Measurements from ENCODE around the gene ILK.

ILK gene

DNA sequence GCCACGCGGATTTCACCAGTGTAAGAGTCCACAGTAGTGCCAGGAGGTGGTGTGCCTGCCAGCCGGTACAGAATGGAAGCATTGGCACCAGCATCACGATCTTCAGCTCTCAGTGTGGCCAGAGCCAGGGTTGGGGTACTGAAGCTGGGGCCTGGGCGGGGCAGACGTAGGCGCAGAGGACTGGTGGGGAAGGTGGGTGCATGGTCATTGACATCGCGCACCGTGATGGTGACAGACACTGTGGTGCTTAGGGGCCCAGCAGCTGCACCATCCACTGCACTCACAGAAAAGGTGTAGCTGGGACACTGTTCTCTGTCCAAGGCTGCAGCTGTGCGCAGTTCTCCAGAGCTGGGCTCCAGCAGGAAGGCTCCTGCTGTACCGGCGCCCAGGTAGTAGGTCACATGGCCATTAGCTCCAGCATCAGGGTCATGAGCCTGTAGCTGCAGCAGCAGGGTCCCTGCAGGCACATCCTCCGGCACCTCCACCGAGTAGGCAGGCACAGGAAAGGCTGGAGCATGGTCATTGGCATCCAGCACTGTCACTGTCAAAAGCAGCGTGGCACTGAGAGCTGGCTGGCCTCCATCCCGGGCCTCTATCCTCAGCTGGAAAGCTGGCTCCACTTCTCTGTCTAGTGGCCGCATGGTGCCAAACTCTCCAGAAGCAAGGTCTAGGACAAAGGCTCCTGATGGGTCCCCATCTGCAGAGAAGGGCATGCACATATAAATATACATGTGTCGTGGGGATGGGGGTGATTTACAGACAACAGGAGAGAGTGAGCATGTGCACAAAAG, 23.6 kb downstream of the ILK start:
- TF ChIP-seq, protein P1, sequence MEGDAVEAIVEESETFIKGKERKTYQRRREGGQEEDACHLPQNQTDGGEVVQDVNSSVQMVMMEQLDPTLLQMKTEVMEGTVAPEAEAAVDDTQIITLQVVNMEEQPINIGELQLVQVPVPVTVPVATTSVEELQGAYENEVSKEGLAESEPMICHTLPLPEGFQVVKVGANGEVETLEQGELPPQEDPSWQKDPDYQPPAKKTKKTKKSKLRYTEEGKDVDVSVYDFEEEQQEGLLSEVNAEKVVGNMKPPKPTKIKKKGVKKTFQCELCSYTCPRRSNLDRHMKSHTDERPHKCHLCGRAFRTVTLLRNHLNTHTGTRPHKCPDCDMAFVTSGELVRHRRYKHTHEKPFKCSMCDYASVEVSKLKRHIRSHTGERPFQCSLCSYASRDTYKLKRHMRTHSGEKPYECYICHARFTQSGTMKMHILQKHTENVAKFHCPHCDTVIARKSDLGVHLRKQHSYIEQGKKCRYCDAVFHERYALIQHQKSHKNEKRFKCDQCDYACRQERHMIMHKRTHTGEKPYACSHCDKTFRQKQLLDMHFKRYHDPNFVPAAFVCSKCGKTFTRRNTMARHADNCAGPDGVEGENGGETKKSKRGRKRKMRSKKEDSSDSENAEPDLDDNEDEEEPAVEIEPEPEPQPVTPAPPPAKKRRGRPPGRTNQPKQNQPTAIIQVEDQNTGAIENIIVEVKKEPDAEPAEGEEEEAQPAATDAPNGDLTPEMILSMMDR (IDR thresholded peaks at IDR 0.05; ENCODE audit: low read depth, low read length), result no peak
- Histone ChIP-seq H3K27me3 (no peaks in the 10 kb centered on the region), H3K4me3 (ENCODE audit: low read depth, low read length) (no peak overlapping the region), H3K36me3 (no peaks in the 10 kb centered on the region), H3K9me3 (no peaks in the 10 kb centered on the region), H3K4me1 (no peaks in the 10 kb centered on the region)
- DNase-seq, result no peak

DNA sequence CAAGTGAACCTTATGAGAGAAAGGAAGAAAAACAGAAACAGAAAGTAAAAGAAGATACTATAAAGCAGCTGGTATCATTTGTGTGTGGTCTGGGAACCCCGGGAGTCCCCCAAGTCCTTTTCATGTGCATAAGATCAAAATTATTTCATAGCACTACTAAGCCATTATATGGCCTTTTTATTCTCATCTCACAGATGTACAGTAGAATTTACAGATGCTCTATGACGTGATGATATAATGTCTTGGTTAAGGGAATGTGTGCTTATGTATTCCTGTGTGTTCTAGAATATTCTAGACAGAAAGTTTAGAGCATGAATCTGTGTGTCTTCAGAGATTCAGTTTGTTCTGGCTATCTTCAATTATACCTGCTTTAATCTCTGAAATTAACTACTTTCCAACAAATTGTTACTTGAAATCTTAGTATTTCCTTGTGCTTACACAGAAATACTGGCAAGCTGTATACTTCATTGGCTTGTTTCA, 24.2 kb downstream of the ILK start:
- TF ChIP-seq, protein P1 (IDR thresholded peaks at IDR 0.05; ENCODE audit: low read depth, low read length), result no peak
- H3K36me3 ChIP-seq, result no peaks in the 10 kb centered on the region

DNA sequence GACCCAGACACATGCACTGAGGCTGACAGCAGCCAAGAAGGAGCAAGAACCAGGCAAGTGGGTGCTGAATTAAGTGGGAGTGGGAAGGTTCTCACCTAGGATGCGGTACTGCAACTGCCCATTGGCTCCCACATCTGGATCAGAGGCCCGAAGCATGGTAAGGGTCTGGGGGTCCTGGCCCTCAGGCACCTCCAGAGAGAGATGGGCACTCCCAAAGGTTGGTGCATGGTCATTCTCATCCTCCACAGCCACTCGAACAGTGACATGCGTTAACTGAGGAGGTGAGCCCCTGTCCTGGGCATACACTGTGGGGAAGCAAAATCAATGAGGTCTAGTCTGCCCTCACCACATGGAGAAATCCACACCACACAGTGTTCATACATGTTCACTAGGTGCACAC, 25.0 kb downstream of the ILK start:
- Histone ChIP-seq H3K36me3 (no peaks in the 10 kb centered on the region), H3K4me3 (ENCODE audit: low read depth, low read length) (no peak overlapping the region), H3K4me1 (no peaks in the 10 kb centered on the region), H3K27me3 (no peaks in the 10 kb centered on the region), H3K9me3 (no peaks in the 10 kb centered on the region)
- no peak for DNase-seq
- TF ChIP-seq, protein P1 (IDR thresholded peaks at IDR 0.05; ENCODE audit: low read depth, low read length), result no peak

More for the DNA sequence above, 24.2 kb downstream of the ILK start:
- no peak overlapping the region for H3K4me3 ChIP-seq (ENCODE audit: low read depth, low read length)
- DNase-seq, result no peak
- no peaks in the 10 kb centered on the region for H3K27me3 ChIP-seq
- no peaks in the 10 kb centered on the region for H3K4me1 ChIP-seq
- no peaks in the 10 kb centered on the region for H3K9me3 ChIP-seq

DNA sequence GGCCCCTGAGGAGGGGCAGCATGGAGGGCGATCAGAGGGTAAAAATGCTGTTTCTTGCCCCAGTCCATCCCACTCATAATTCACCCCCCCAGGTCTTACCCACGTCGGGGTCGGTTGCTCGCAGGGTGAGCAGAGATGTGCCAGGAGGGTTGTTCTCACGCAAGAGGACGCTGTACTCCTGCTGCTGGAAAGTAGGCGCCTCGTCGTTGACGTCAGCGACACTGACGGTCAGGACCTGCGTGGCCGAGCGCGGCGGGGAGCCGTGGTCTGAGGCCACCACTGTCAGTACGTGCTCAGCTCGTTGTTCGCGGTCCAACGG, 26.0 kb downstream of the ILK start:
- Histone ChIP-seq H3K36me3 (no peaks in the 10 kb centered on the region), H3K27me3 (no peaks in the 10 kb centered on the region), H3K9me3 (no peaks in the 10 kb centered on the region), H3K4me3 (ENCODE audit: low read depth, low read length) (no peak overlapping the region), H3K4me1 (no peaks in the 10 kb centered on the region)
- no peak for DNase-seq
- TF ChIP-seq, protein P1 (IDR thresholded peaks at IDR 0.05; ENCODE audit: low read depth, low read length), result no peak

DNA sequence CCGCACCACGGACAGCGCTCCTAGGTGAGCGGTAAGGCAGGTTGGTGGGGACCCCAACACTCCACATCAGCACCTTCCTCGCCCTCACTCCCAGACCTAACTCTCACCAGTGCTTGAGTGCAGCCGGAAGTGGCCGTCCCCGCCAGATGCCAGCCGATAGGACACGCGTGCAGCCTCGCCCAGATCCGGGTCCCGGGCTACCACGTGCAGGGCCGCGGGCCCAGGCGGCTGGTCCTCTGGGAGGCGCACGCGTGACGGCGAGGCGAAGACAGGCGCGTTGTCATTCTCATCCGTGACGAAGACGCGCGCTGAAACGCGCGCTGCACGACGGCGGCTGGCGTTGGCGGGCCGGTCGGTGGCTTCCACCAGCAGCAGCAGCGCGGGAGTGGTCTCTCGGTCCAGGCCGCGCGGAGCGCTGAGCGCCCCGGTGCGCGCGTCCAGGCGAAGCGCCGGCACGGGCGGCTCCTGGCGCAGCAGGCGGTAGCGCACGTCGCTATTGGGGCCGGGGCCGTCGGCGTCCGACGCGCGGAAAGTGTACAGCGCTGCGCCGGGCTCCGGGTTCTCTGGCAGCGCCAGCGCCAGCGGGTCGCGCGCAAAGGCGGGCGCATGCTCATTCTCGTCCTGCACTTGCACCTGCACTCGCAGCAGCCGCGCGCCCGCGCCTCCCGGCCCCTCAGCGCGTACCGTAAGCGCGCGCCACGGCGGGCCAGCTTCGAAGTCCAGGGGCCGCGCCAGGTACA, 26.5 kb downstream of the ILK start:
- H3K27me3 ChIP-seq, result no peaks in the 10 kb centered on the region
- no peak for DNase-seq
- H3K9me3 ChIP-seq, result no peaks in the 10 kb centered on the region
- H3K4me3 ChIP-seq (ENCODE audit: low read depth, low read length), result no peak overlapping the region
- TF ChIP-seq, protein P1 (IDR thresholded peaks at IDR 0.05; ENCODE audit: low read depth, low read length), result no peak
- no peaks in the 10 kb centered on the region for H3K36me3 ChIP-seq
- no peaks in the 10 kb centered on the region for H3K4me1 ChIP-seq
